A673 (cell line): ENCODE results near the gene MRGPRE.

Experiments
- EZH2 ChIP-seq: fragments of 200-600 bp; sonication (generic); IDR thresholded peaks from 2 replicates; pipeline ENCODE4 v1.6.1; 2017; ENCODE audit warnings: borderline replicate concordance, low read depth, mild to moderate bottlenecking, mixed read lengths, antibody characterized with exemption, low read length; ENCODE audit not compliant: poor library complexity, severe bottlenecking
- TF ChIP-seq, protein P1 (sequence below): fragments of 300-800, 200-600 bp; sonication (generic); conservative IDR thresholded peaks from 2 replicates; pipeline ENCODE4 v1.5.1; 2017; ENCODE audit warnings: low read depth, mild to moderate bottlenecking, antibody characterized with exemption, low read length, moderate library complexity, mixed read lengths

DNA sequence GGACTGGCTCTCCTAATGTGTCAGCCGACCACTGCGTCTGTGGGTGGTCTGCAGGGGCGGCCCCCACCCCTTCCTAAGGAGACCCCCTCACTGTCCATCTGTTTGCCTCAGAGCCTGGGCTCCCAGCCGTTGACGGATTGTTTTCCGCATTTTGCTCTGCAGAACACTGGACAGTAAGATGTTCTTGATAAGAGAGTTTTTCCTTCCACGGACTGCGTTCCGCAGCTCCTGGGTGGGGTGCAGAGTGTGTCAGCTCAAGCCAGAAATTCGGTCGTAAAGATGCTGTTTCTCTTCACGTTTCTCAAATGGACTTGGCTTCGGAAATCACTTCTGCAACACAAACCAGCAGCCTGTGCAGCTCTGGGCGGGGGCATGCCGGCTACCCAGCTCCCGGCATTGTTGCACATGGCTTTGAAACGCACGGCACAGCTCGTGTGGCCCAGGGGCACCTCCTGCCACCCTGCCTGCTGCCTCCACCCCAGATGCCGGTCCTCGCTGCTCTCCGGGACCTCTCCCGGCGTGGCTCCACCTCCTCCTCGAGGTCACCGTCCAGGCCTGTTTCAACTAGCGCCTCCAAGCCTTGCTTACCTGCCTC is 10.7 kb downstream of the MRGPRE start:
- TF ChIP-seq, protein P1, sequence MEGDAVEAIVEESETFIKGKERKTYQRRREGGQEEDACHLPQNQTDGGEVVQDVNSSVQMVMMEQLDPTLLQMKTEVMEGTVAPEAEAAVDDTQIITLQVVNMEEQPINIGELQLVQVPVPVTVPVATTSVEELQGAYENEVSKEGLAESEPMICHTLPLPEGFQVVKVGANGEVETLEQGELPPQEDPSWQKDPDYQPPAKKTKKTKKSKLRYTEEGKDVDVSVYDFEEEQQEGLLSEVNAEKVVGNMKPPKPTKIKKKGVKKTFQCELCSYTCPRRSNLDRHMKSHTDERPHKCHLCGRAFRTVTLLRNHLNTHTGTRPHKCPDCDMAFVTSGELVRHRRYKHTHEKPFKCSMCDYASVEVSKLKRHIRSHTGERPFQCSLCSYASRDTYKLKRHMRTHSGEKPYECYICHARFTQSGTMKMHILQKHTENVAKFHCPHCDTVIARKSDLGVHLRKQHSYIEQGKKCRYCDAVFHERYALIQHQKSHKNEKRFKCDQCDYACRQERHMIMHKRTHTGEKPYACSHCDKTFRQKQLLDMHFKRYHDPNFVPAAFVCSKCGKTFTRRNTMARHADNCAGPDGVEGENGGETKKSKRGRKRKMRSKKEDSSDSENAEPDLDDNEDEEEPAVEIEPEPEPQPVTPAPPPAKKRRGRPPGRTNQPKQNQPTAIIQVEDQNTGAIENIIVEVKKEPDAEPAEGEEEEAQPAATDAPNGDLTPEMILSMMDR, result no peak
- no peak for TF ChIP-seq EZH2
